Hepatocyte (in vitro differentiated cells): ENCODE measurements around the gene DUS2. TPM values are rescaled to one million over a fixed set of nuclear protein-coding genes. Genes with fewer than 3 reads are reported as not detected.
"Not testable (repeated sequence)": the region's sequence is repeated elsewhere in the genome, so short reads cannot be mapped to it uniquely, and the experiment has no call there.

Experiments
- DNase-seq: peaks from one replicate; pipeline ENCODE4 v3.0.0-alpha.2; 2016; ENCODE audit warnings: low spot score
- H2AFZ ChIP-seq: fragments of 200-600 bp; sonication (generic); 2 replicates; pipeline ENCODE4 v1.6.0; 2016; ENCODE audit warnings: antibody characterized with exemption, mild to moderate bottlenecking
- H3K27ac ChIP-seq: fragments of 200-600 bp; sonication (generic); 2 replicates; pipeline ENCODE4 v1.5.1; 2016; ENCODE audit warnings: mild to moderate bottlenecking
- H3K27me3 ChIP-seq: fragments of 200-600 bp; sonication (generic); 2 replicates; pipeline ENCODE4 v1.6.1; 2016
- H3K36me3 ChIP-seq: fragments of 200-600 bp; sonication (generic); replicated peaks from 2 replicates; pipeline ENCODE4 v1.5.1; 2016; ENCODE audit warnings: low read depth; ENCODE audit not compliant: insufficient read depth
- H3K4me1 ChIP-seq: fragments of 200-600 bp; sonication (generic); 2 replicates; pipeline ENCODE4 v1.5.1; 2016; ENCODE audit warnings: mild to moderate bottlenecking, moderate library complexity; ENCODE audit not compliant: insufficient read depth
- H3K4me2 ChIP-seq: fragments of 200-600 bp; sonication (generic); 2 replicates; pipeline ENCODE4 v1.6.0; 2016
- H3K4me3 ChIP-seq: fragments of 200-600 bp; sonication (generic); 2 replicates; pipeline ENCODE4 v1.5.1; 2016; ENCODE audit warnings: mild to moderate bottlenecking
- H3K79me2 ChIP-seq: fragments of 200-600 bp; sonication (generic); 2 replicates; pipeline ENCODE4 v1.6.0; 2017; ENCODE audit warnings: mild to moderate bottlenecking
- H3K9me2 ChIP-seq: fragments of 200-600 bp; sonication (generic); replicated peaks from 2 replicates; pipeline ENCODE4 v1.6.0; 2017; ENCODE audit warnings: mild to moderate bottlenecking; ENCODE audit not compliant: insufficient read depth
- H3K9me3 ChIP-seq: fragments of 200-600 bp; sonication (generic); 2 replicates; pipeline ENCODE4 v1.5.1; 2016; ENCODE audit warnings: low read depth, mild to moderate bottlenecking
- H4K20me1 ChIP-seq: fragments of 200-600 bp; sonication (generic); 2 replicates; pipeline ENCODE4 v1.6.0; 2016; ENCODE audit warnings: mild to moderate bottlenecking; ENCODE audit not compliant: insufficient read depth, poor library complexity, severe bottlenecking
- CTCF ChIP-seq: fragments of 200-600 bp; sonication (generic); IDR thresholded peaks from 2 replicates; pipeline ENCODE4 v1.5.1; 2016; ENCODE audit warnings: antibody characterized with exemption, mild to moderate bottlenecking; ENCODE audit not compliant: poor library complexity
- EZH2 ChIP-seq: fragments of 200-600 bp; sonication (generic); IDR thresholded peaks from 2 replicates; pipeline ENCODE4 v1.6.1; 2016; ENCODE audit warnings: antibody characterized with exemption, mild to moderate bottlenecking, borderline replicate concordance
- EZH2phosphoT487 ChIP-seq: fragments of 200-600 bp; sonication (generic); IDR thresholded peaks from one replicate; pipeline ENCODE4 v1.6.1; 2018; ENCODE audit warnings: antibody characterized with exemption, mild to moderate bottlenecking, low read depth, moderate library complexity; ENCODE audit not compliant: unreplicated experiment, severe bottlenecking
- WGBS: methylation state at CpG from one replicate; pipeline ENCODE4 v1.1.6; 2016; ENCODE audit warnings: low lambda C conversion rate; ENCODE audit errors: missing lambda C conversion rate; 5-methylcytosine and 5-hydroxymethylcytosine counted together
- polyA plus RNA-seq: library from polyadenylated mRNA; unstranded; fragments of >200 nt; fragmentation: Nextera tagmentation; extraction: Ambion mirVana; gene quantifications from 2 replicates; pipeline ENCODE4 v1.2.1, GENCODE V29; 2016
- total RNA-seq: library from RNA; depleted of rRNA; stranded (reverse); fragments of >200 nt; gene quantifications from 2 replicates; pipeline ENCODE4 v1.2.3, GENCODE V29; 2014

DUS2 gene
- total and polyA plus RNA-seq, 2 experiments from 2014 or later = 11.8 to 18.0 TPM

DNA sequence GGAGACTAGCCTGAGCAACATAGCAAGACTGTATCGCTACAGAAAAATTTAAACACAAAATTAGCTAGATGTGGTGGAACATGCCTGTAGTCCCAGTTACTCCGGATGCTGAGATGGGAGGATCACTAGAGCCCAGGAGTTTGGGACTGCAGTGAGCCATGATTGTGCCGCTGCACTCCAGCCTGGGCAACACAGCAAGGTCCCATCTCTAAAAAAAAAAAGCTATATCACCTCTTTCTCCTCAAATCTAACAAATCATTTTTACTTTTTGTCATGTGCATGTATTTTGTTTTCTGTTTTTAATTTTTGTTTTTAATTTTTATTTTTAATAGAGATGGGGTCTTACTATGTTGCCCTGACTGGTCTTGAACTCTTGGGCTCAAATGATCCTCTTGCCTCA, 5.9 kb downstream of the DUS2 start:
- Histone ChIP-seq H3K4me1 (peaks cover 2% of the 10 kb centered on the region), H3K9me3 (no peaks in the 10 kb centered on the region), H3K4me2 (no peak overlapping the region), H3K27ac (no peak overlapping the region), H3K9me2 (no peaks in the 10 kb centered on the region), H3K4me3 (no peak overlapping the region), H4K20me1 (no peaks in the 10 kb centered on the region), H3K36me3 (no peaks in the 10 kb centered on the region), H3K79me2 (peaks cover 15% of the 10 kb centered on the region), H2AFZ (no peak overlapping the region), H3K27me3 (no peaks in the 10 kb centered on the region)
- TF ChIP-seq EZH2phosphoT487 (no peak), CTCF (no peak), EZH2 (no peak)
- WGBS = 96% methylated on average over 3 of the region's 3 CpGs
- no peak for DNase-seq

GRCh38 chr16:68030108-68030507, 7.0 kb downstream of the DUS2 start:
- H3K27me3 ChIP-seq, H3K4me1 ChIP-seq, DNase-seq, H3K36me3 ChIP-seq, H3K4me2 ChIP-seq, H3K27ac ChIP-seq, H2AFZ ChIP-seq, H3K79me2 ChIP-seq, H3K9me3 ChIP-seq, H4K20me1 ChIP-seq, H3K9me2 ChIP-seq, H3K4me3 ChIP-seq: not testable (repeated sequence)
- 62% methylated on average over 6 of the region's 6 CpGs for WGBS

DNA sequence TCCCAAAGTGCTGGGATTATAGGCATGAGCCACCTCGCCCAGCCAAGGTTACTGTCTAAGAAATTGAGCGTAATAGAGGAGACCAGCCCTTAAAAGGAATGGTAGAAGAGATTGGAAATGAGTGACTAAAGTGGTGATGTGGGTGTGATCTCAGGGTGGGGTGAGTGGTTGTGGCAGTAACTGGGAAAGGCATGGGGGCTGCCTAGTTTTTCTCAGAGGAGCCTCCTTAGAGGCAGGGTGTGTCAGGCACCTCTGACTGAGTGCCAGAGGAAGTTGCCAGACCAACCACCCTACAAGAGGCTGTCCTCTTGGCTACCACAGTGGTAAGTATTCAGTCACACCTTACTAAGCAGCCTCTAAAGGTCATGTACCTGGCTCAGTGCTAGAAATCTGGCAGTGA, 8.9 kb downstream of the DUS2 start:
- Histone ChIP-seq H4K20me1 (no peaks in the 10 kb centered on the region), H3K36me3 (no peaks in the 10 kb centered on the region), H3K9me2 (no peaks in the 10 kb centered on the region), H3K79me2 (no peaks in the 10 kb centered on the region), H3K4me1 (no peaks in the 10 kb centered on the region), H2AFZ (no peak overlapping the region), H3K27ac (no peak overlapping the region), H3K4me3 (no peak overlapping the region), H3K27me3 (no peaks in the 10 kb centered on the region), H3K9me3 (no peaks in the 10 kb centered on the region), H3K4me2 (no peak overlapping the region)
- DNase-seq = no peak
- 98% methylated on average over 2 of the region's 2 CpGs for WGBS
- TF ChIP-seq CTCF (no peak), EZH2phosphoT487 (no peak), EZH2 (no peak)

GRCh38 chr16:68033101-68033500, 10.0 kb downstream of the DUS2 start:
- Histone ChIP-seq H3K4me3 (no peak overlapping the region), H3K27me3 (no peaks in the 10 kb centered on the region), H4K20me1 (no peaks in the 10 kb centered on the region), H3K9me2 (no peaks in the 10 kb centered on the region), H3K4me2 (no peak overlapping the region), H3K9me3 (no peaks in the 10 kb centered on the region), H2AFZ (no peak overlapping the region), H3K79me2 (no peaks in the 10 kb centered on the region), H3K36me3 (no peaks in the 10 kb centered on the region), H3K27ac (no peak overlapping the region), H3K4me1 (no peaks in the 10 kb centered on the region)
- DNase-seq = no peak
- WGBS = 96% methylated on average over 2 of the region's 2 CpGs
- TF ChIP-seq CTCF (no peak), EZH2phosphoT487 (no peak)
